Activated CD8-positive, alpha-beta memory T cell treated with anti-CD3 and anti-CD28 coated beads, Interleukin-2, amount 50 U/mL, for 24 hours (primary cell): Measurements from ENCODE around the gene ALB.
"Not testable (repeated sequence)": the region's sequence is repeated elsewhere in the genome, so short reads cannot be mapped to it uniquely, and the experiment has no call there.

ENCODE experiments used
- DNase-seq: peaks from one replicate; pipeline ENCODE4 v3.0.0-alpha.2; 2020; ENCODE audit errors: extremely low read depth

ALB gene

GRCh38 chr4:73404042-73404441 is at the start of gene ALB:
ALB (plus strand) TSS chr4:73404287; CDS start chr4:73404328, 41 bp downstream.
- DNase-seq, result no peak

GRCh38 chr4:73357174-73357573 is 46.9 kb upstream of the ALB start:
- DNase-seq, result not testable (repeated sequence)

DNA sequence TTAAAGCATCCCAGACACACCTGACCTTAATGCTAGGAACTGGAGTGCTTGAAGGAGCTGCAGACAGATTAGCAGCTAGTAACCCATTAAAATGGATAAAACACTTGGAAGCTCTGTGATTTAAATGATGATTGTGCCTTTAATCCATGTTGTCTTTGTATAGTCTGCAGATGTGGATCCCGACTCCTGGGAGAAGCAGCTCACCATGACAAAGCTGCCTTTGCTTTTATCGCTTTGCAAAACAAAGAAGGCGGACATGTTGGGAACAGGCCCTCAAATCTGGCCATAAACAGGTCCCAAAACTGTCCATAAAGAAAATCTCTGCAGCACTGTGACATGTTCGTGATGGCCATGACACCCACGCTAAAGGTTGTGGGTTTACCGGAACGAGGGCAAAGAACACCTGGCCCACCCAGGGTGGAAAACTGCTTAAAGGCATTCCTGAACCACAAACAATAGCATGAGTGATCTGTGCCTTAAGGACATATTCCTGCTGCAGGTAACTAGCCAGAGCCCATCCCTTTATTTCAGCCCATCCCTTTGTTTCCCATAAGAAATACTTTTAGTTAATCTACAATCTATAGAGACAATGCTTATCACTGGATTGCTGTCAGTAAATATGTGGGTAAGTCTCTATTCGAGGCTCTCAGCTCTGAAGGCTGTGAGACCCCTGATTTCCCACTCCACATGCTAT is 34.4 kb upstream of the ALB start:
- DNase-seq, result not testable (repeated sequence)

DNA sequence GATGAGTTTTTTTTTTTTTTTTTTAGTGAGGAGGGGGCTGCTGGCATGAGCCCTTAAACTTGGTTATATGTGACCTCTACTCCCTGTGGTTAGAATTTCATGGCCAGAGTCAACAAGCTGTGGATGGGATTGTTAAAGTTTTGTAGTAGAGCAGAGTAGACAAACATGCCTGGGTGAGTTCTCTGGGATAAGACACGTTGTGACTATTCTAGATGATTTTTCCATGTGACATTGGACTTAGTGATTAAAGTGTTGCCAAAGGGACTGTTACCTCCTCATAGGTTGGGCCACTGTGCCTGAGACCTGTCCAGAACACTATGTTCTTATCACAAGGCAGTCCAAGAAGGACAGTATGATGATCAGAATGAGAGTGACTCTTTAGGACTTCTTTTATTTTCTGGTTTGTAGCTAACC is 28.8 kb upstream of the ALB start:
- DNase-seq, result no peak

- no peak for DNase-seq
Observed at GRCh38 chr4:73376251-73376650, 27.8 kb upstream of the ALB start.

GRCh38 chr4:73376976-73377375 is 27.1 kb upstream of the ALB start:
- DNase-seq, result no peak

GRCh38 chr4:73378887-73379286 is 25.2 kb upstream of the ALB start:
- DNase-seq, result no peak

GRCh38 chr4:73379946-73380345 is 24.1 kb upstream of the ALB start:
- DNase-seq, result no peak

DNA sequence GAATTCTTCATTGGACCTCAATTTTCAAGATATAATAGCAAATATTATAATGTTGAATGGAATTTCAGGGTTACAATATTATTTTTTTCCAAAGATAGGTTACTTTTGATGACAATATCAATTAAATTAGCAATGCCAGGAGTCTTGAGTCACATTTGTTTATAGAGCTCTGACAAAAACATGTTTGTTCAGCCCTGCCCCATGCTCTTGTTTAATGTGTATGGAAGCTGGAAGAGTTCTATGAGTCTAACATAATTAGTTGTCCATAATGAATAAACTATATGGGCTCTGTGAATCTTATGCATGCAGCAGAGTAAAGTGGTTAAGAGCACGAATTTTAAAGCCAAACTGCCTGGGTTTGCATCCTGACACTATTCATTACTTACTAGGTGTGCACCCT is 22.9 kb upstream of the ALB start:
- no peak for DNase-seq

GRCh38 chr4:73383452-73383851 is 20.6 kb upstream of the ALB start:
- no peak for DNase-seq

DNA sequence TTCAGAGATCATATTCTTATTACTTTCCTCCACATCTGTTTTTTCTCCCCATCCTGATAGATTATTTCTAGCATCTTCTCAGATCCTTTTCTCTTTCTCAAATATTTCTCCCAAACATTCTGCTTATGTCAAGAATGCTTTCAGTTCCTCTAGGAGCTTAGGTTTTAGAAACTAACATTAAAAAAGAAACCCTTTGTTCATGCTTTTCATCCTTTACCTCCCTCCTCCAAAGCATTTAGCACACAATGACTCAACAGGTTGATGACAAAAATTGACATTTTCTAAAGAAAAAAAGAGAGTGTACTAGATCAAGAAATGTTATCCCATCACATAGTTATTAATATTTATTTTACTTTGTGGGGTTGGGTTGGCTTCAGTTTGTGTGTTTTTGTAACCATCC is 16.5 kb upstream of the ALB start:
- DNase-seq, result no peak

- DNase-seq, result no peak
Observed at GRCh38 chr4:73388887-73389286, 15.2 kb upstream of the ALB start.

DNA sequence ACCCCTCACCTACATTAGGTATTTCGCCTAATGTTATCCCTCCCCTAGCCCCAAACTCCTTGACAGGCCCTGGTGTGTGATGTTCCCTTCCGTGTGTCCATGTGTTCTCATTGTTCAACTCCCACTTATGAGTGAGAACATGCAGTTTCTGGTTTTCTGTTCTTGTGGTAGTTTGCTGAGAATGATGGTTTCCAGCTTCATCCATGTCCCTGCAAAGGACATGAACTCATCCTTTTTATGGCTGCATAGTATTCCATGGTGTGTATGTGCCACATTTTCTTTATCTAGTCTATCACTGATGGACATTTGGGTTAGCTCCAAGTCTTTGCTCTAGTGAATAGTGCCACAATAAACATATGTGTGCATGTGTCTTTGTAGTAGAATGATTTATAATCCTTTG is 14.4 kb upstream of the ALB start:
- not testable (repeated sequence) for DNase-seq

DNA sequence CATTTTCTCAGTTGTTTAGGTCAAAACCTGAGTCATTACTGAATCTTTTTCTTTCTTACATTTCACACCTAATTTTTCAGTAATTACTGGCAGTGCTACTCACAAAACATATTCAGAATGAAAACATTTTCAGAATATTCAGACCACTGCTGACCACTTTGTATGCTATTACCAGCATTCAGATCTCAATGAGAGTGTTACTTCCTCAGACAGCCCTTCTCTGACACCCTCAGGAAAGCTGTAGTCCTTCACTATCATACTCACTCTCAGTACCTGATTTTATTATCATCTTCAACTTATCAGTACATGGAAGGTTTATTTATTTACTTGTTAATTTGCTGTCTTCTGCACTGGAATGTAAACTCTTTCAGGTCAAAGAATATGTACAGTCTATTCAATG is 12.3 kb upstream of the ALB start:
- no peak for DNase-seq

DNA sequence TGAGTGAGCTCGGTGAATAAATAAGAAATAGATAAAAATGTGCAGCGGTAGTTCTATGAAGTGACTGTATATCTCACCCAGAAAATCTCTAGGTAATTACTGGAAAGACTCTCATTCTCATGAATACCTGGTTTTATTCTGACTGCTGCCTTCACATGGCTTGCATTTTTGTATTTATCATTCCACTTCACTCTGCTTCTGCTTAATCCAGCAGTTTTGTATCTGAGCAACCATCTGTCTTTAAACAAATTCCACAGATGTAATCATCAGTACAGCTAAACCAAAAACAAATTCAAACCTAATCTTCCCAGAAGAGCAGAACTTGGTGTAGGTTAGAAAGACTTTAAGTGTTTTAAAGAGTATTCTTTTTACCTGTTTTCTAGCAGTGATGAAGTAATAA is 11.2 kb upstream of the ALB start:
- no peak for DNase-seq

DNA sequence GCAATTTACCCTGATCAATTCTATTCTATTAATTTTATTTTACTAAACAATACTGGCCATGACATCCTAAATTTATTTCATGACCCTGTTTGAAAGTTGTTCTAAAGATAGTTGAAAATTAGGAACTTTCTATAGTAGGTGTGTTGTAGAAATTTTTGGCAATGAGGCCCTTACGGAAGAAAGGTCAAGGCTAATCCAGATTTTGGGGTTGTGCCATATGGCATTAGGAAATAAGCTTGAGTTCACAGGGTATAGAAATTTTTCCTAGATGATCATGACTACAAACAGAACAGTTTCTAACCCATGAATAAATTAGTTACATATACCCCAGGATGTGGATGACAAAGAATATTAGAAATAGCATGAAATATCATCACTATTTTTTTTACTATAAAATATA is 7.8 kb upstream of the ALB start:
- no peak for DNase-seq

- DNase-seq, result no peak
Observed at GRCh38 chr4:73396993-73397972, 6.8 kb upstream of the ALB start.

- DNase-seq, result no peak
Observed at GRCh38 chr4:73401412-73401811, 2.7 kb upstream of the ALB start.

- DNase-seq, result no peak
Observed at GRCh38 chr4:73404457-73404856, 370 bp downstream of the ALB start.

- DNase-seq, result no peak
Observed at GRCh38 chr4:73405138-73405537, 1.1 kb downstream of the ALB start.

DNA sequence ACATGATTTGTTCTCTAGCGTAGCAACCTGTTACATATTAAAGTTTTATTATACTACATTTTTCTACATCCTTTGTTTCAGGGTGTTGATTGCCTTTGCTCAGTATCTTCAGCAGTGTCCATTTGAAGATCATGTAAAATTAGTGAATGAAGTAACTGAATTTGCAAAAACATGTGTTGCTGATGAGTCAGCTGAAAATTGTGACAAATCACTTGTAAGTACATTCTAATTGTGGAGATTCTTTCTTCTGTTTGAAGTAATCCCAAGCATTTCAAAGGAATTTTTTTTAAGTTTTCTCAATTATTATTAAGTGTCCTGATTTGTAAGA is 2.4 kb downstream of the ALB start:
- no peak for DNase-seq

GRCh38 chr4:73407227-73407673 is 3.2 kb downstream of the ALB start:
- DNase-seq, result no peak
